DOHH2 (cell line): ENCODE measurements around the gene FAM199X.

Experiments used
- EZH2phosphoT487 ChIP-seq: fragments of 200-600 bp; sonication (generic); IDR thresholded peaks from 2 replicates; pipeline ENCODE4 v1.6.1; 2017; ENCODE audit warnings: borderline replicate concordance, mild to moderate bottlenecking, antibody characterized with exemption, low read length, moderate library complexity, mixed read lengths
- TF ChIP-seq, protein P1 (sequence below): fragments of 200-600 bp; sonication (generic); IDR thresholded peaks from one replicate; pipeline ENCODE4 v1.5.1; 2014; ENCODE audit warnings: antibody characterized with exemption, mild to moderate bottlenecking, low read depth, low read length; ENCODE audit not compliant: poor library complexity, severe bottlenecking

DNA sequence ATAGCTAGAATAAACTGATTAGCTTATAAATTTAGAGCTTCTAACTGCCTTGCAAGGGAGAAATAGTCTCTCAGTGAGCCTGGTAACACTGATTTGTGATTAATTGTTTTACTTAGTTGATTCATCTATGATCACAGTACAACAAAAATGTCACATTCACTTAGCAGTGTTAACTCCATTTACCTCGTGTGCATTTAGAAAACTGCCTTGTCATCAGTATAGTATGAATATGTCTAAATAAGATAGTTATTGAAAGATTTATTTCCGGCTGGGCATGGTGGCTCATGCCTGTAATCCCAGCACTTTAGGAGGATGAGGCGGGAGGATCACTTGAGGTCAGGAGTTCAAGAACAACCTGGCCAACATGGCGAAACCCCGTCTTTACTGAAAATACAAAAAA is 39.3 kb downstream of the FAM199X start:
- TF ChIP-seq, protein P1, sequence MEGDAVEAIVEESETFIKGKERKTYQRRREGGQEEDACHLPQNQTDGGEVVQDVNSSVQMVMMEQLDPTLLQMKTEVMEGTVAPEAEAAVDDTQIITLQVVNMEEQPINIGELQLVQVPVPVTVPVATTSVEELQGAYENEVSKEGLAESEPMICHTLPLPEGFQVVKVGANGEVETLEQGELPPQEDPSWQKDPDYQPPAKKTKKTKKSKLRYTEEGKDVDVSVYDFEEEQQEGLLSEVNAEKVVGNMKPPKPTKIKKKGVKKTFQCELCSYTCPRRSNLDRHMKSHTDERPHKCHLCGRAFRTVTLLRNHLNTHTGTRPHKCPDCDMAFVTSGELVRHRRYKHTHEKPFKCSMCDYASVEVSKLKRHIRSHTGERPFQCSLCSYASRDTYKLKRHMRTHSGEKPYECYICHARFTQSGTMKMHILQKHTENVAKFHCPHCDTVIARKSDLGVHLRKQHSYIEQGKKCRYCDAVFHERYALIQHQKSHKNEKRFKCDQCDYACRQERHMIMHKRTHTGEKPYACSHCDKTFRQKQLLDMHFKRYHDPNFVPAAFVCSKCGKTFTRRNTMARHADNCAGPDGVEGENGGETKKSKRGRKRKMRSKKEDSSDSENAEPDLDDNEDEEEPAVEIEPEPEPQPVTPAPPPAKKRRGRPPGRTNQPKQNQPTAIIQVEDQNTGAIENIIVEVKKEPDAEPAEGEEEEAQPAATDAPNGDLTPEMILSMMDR: no peak
- no peak for TF ChIP-seq EZH2phosphoT487
